HCT116 (cell line): ENCODE results near the gene FABP3.

Experiments used
- CEBPB ChIP-seq: IDR thresholded peaks from 2 replicates; pipeline ENCODE4 v1.6.1; 2012; ENCODE audit warnings: low read depth
- CTCF ChIP-seq, 3 experiments: fragments of 200-600 bp in 1 of 3; sonication (generic) in 1 of 3; IDR thresholded peaks in 2 of 3; conservative IDR thresholded peaks in 1 of 3; 2 replicates each; pipeline ENCODE4 v1.5.1; 2012 to 2017; ENCODE audit warnings: low read depth in 2 of 3, low read length in 2 of 3, antibody characterized with exemption in 1 of 3, borderline replicate concordance in 1 of 3, control low read depth in 1 of 3, mild to moderate bottlenecking in 1 of 3, mixed read lengths in 1 of 3, mixed run types in 1 of 3, moderate library complexity in 1 of 3; ENCODE audit not compliant: insufficient read depth in 1 of 3
- EZH2 ChIP-seq: fragments of 200-600 bp; sonication (generic); IDR thresholded peaks from 2 replicates; pipeline ENCODE4 v1.6.1; 2017; ENCODE audit warnings: antibody characterized with exemption, mixed run types
- SP1 ChIP-seq: IDR thresholded peaks from 2 replicates; pipeline ENCODE4 v1.6.1; 2012; ENCODE audit warnings: low read depth
- ZFX ChIP-seq: fragments of 450-650 bp; IDR thresholded peaks from 2 replicates; pipeline ENCODE4 v1.6.1; 2017

GRCh38 chr1:31377364-31377863, 4.5 kb upstream of the FABP3 start:
- TF ChIP-seq ZFX, result no peak
- TF ChIP-seq CTCF (IDR thresholded peaks at IDR 0.05 in 2 of 3, conservative IDR thresholded peaks at IDR 0.05 in 1 of 3; ENCODE audit: borderline replicate concordance in 1 of 3, insufficient read depth in 1 of 3, low read depth in 2 of 3, low read length in 2 of 3), result no peak
- no peak for TF ChIP-seq CEBPB
- TF ChIP-seq EZH2, result no peak
- no peak for TF ChIP-seq SP1
